C4-2B (cell line): ENCODE results near the gene ZNF653.

Source experiments
- ZFX ChIP-seq: fragments of 450-650 bp; IDR thresholded peaks from 2 replicates; pipeline ENCODE4 v1.6.1; 2017
- TF ChIP-seq, protein P1 (sequence below): fragments of 450-650 bp; conservative IDR thresholded peaks from 2 replicates; pipeline ENCODE4 v1.5.1; 2017; ENCODE audit warnings: mild to moderate bottlenecking

DNA sequence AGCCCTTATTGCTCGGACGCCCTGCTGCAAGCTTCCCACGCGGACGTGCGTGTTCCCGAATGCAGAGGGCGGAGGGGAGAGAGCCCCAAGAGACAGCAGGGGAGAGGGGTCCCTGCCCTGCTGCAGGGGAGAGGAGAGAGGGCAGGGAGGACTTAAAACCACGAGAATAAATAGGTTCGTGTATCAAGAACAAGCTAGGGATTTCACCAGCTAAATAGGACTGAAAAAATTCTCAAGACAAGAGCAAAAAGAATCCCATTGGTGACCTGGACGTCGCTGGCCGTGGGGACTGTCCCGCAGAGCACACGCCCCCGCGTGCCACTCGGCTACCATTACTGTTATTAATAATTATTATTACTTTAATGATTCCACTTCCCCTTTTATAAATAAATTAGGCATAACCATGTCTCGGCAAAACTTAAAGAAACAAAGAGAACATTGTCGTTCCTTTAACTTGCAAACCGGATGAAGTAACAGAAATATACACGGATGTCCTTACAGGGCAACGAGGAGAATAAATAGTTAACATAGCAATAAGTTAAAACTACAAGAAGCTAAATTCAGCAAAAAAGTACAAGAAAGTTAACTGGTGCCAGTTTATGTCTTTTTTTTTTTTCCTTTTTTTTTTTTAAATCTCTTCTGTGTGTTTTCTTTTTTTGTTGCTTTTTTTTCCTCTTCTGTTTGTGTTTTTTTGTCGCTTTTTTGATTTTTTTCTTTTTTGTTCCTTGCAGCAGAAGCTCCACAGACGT is 53.6 kb downstream of the ZNF653 start:
- TF ChIP-seq, protein P1, sequence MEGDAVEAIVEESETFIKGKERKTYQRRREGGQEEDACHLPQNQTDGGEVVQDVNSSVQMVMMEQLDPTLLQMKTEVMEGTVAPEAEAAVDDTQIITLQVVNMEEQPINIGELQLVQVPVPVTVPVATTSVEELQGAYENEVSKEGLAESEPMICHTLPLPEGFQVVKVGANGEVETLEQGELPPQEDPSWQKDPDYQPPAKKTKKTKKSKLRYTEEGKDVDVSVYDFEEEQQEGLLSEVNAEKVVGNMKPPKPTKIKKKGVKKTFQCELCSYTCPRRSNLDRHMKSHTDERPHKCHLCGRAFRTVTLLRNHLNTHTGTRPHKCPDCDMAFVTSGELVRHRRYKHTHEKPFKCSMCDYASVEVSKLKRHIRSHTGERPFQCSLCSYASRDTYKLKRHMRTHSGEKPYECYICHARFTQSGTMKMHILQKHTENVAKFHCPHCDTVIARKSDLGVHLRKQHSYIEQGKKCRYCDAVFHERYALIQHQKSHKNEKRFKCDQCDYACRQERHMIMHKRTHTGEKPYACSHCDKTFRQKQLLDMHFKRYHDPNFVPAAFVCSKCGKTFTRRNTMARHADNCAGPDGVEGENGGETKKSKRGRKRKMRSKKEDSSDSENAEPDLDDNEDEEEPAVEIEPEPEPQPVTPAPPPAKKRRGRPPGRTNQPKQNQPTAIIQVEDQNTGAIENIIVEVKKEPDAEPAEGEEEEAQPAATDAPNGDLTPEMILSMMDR = no peak
- TF ChIP-seq ZFX = no peak
